Effector memory CD8-positive, alpha-beta T cell (primary cell): Measurements from ENCODE around the gene GAGE13.
"Not testable (repeated sequence)": the region's sequence is repeated elsewhere in the genome, so short reads cannot be mapped to it uniquely, and the experiment has no call there.

ENCODE experiments used
- ATAC-seq: fragments of 150-1000 bp; cut with Tn5 transposase; replicated peaks from 2 replicates; pipeline ENCODE4 v1.10.0; 2021; ENCODE audit warnings: mild to moderate bottlenecking, moderate library complexity
- DNase-seq, 3 experiments: peaks; one replicate each; pipeline ENCODE4 v3.0.0; 2021
- H3K27ac Mint-ChIP-seq, 2 donors: one replicate each; pipeline ENCODE4 v1.8.0; 2022; ENCODE audit warnings: mild to moderate bottlenecking in 2 of 2, mixed read lengths in 2 of 2, moderate library complexity in 2 of 2
- H3K27me3 Mint-ChIP-seq, 2 donors: one replicate each; pipeline ENCODE4 v1.8.0; 2022; ENCODE audit warnings: mixed read lengths in 2 of 2
- H3K36me3 Mint-ChIP-seq: one replicate; pipeline ENCODE4 v1.8.0; 2022; ENCODE audit warnings: mild to moderate bottlenecking, moderate library complexity, mixed read lengths; ENCODE audit not compliant: insufficient read depth
- H3K4me1 Mint-ChIP-seq, 2 donors: one replicate each; pipeline ENCODE4 v1.8.0; 2022; ENCODE audit warnings: low read depth in 2 of 2, mixed read lengths in 2 of 2
- H3K4me3 Mint-ChIP-seq, 2 donors: one replicate each; pipeline ENCODE4 v1.8.0; 2022; ENCODE audit warnings: mild to moderate bottlenecking in 2 of 2, mixed read lengths in 2 of 2, moderate library complexity in 2 of 2
- H3K9me3 Mint-ChIP-seq, 2 donors: one replicate each; pipeline ENCODE4 v1.8.0; 2022; ENCODE audit warnings: mixed read lengths in 2 of 2
- total RNA-seq, 9 experiments: gene quantifications; one replicate each; lab custom pipeline; 2026; lab: John Stamatoyannopoulos, UW

Gene GAGE13
- total RNA-seq = 0 reads per million in 9 experiments

- H3K36me3 Mint-ChIP-seq, H3K9me3 Mint-ChIP-seq, ATAC-seq, DNase-seq, H3K27me3 Mint-ChIP-seq, H3K4me3 Mint-ChIP-seq, H3K27ac Mint-ChIP-seq, H3K4me1 Mint-ChIP-seq: not testable (repeated sequence)
These were observed at the start of gene GAGE13 for GRCh38 chrX:49331282-49331681. Gene GAGE13 (plus strand): TSS chrX:49331582. CDS start chrX:49332738, 1,156 bp downstream.

GRCh38 chrX:49282647-49283011 lies 48.8 kb upstream of the GAGE13 start:
- Mint-ChIP-seq H3K4me3 (no peak overlapping the region), H3K27ac (peak overlapping the region in 1 of 2 donors; percentile 19), H3K27me3 (no peaks in the 10 kb centered on the region), H3K9me3 (no peaks in the 10 kb centered on the region), H3K4me1 (peaks cover 13 to 16% of the 10 kb centered on the region in 2 donors), H3K36me3 (peaks cover 11% of the 10 kb centered on the region)
- no peak for ATAC-seq
- DNase-seq = no peak

- no peaks in the 10 kb centered on the region for H3K9me3 Mint-ChIP-seq
- no peaks in the 10 kb centered on the region for H3K27me3 Mint-ChIP-seq
- no peak overlapping the region for H3K4me3 Mint-ChIP-seq
- peaks cover 14 to 23% of the 10 kb centered on the region in 2 donors for H3K4me1 Mint-ChIP-seq
- no peak overlapping the region for H3K27ac Mint-ChIP-seq
- peaks cover 11% of the 10 kb centered on the region for H3K36me3 Mint-ChIP-seq
- no peak for ATAC-seq
- DNase-seq = no peak
These were observed 47.2 kb upstream of the GAGE13 start for GRCh38 chrX:49284212-49284611.

- Mint-ChIP-seq H3K27ac (no peak overlapping the region), H3K9me3 (no peaks in the 10 kb centered on the region), H3K4me1 (peaks cover 14 to 20% of the 10 kb centered on the region in 2 donors), H3K4me3 (no peak overlapping the region), H3K27me3 (no peaks in the 10 kb centered on the region), H3K36me3 (peaks cover 11% of the 10 kb centered on the region)
- ATAC-seq (no peak), DNase-seq (no peak)
These were observed 45.2 kb upstream of the GAGE13 start for GRCh38 chrX:49286136-49286535.

GRCh38 chrX:49286581-49286980 lies 44.8 kb upstream of the GAGE13 start:
- DNase-seq (no peak), ATAC-seq (no peak)
- peaks cover 11% of the 10 kb centered on the region for H3K36me3 Mint-ChIP-seq
- peaks cover 14 to 20% of the 10 kb centered on the region in 2 donors for H3K4me1 Mint-ChIP-seq
- H3K4me3 Mint-ChIP-seq = no peak overlapping the region
- no peaks in the 10 kb centered on the region for H3K27me3 Mint-ChIP-seq
- no peaks in the 10 kb centered on the region for H3K9me3 Mint-ChIP-seq
- H3K27ac Mint-ChIP-seq = peak overlapping the region; percentile 20 to 56

GRCh38 chrX:49287665-49288064 lies 43.7 kb upstream of the GAGE13 start:
- Mint-ChIP-seq H3K27ac (peak overlapping the region in 1 of 2 donors; percentile 75), H3K36me3 (peaks cover 8% of the 10 kb centered on the region), H3K9me3 (no peaks in the 10 kb centered on the region), H3K4me3 (no peak overlapping the region), H3K4me1 (peaks cover 20 to 24% of the 10 kb centered on the region in 2 donors), H3K27me3 (no peaks in the 10 kb centered on the region)
- DNase-seq = no peak
- no peak for ATAC-seq

GRCh38 chrX:49290215-49290614 lies 41.2 kb upstream of the GAGE13 start:
- H3K9me3 Mint-ChIP-seq = no peaks in the 10 kb centered on the region
- H3K36me3 Mint-ChIP-seq = peaks cover 3% of the 10 kb centered on the region
- no peak overlapping the region for H3K4me3 Mint-ChIP-seq
- DNase-seq (no peak), ATAC-seq (no peak)
- no peaks in the 10 kb centered on the region for H3K27me3 Mint-ChIP-seq
- peaks cover 20 to 26% of the 10 kb centered on the region in 2 donors for H3K4me1 Mint-ChIP-seq
- no peak overlapping the region for H3K27ac Mint-ChIP-seq

GRCh38 chrX:49291615-49292337 lies 39.6 kb upstream of the GAGE13 start:
- Mint-ChIP-seq H3K27ac (peak overlapping the region in 1 of 2 donors; percentile 74), H3K36me3 (no peaks in the 10 kb centered on the region), H3K4me1 (peaks cover 20 to 26% of the 10 kb centered on the region in 2 donors), H3K4me3 (peak overlapping the region in 1 of 2 donors; percentile 33), H3K9me3 (no peaks in the 10 kb centered on the region), H3K27me3 (no peaks in the 10 kb centered on the region)
- ATAC-seq (peak; percentile 81), DNase-seq (peak; percentile 56 to 69 (median 60))

- ATAC-seq (no peak), DNase-seq (no peak)
- Mint-ChIP-seq H3K4me1 (peaks cover 18 to 20% of the 10 kb centered on the region in 2 donors), H3K27me3 (no peaks in the 10 kb centered on the region), H3K4me3 (peak overlapping the region in 1 of 2 donors; percentile 33), H3K36me3 (no peaks in the 10 kb centered on the region), H3K27ac (peak overlapping the region in 1 of 2 donors; percentile 74), H3K9me3 (no peaks in the 10 kb centered on the region)
These were observed 38.7 kb upstream of the GAGE13 start for GRCh38 chrX:49292400-49293362.

GRCh38 chrX:49299293-49299692 lies 32.1 kb upstream of the GAGE13 start:
- not testable (repeated sequence) for H3K4me3 Mint-ChIP-seq, ATAC-seq, H3K36me3 Mint-ChIP-seq, H3K9me3 Mint-ChIP-seq, H3K27me3 Mint-ChIP-seq, DNase-seq, H3K4me1 Mint-ChIP-seq, H3K27ac Mint-ChIP-seq

- ATAC-seq (no peak), DNase-seq (no peak)
- Mint-ChIP-seq H3K27me3 (no peaks in the 10 kb centered on the region), H3K4me1 (no peaks in the 10 kb centered on the region), H3K27ac (no peak overlapping the region), H3K36me3 (peaks cover 2% of the 10 kb centered on the region), H3K4me3 (no peak overlapping the region), H3K9me3 (no peaks in the 10 kb centered on the region)
These were observed 30.7 kb upstream of the GAGE13 start for GRCh38 chrX:49300703-49301102.

GRCh38 chrX:49303346-49303745 lies 28.0 kb upstream of the GAGE13 start, which contains the start of gene GAGE10:
Gene GAGE10 (plus strand): TSS chrX:49303646. CDS start chrX:49304860, 1,214 bp downstream.
- no peaks in the 10 kb centered on the region for H3K9me3 Mint-ChIP-seq
- no peak within 1 kb of the TSS for H3K4me3 Mint-ChIP-seq
- H3K36me3 Mint-ChIP-seq = peaks cover 2% of the 10 kb centered on the region
- peaks cover 1 to 2% of the 10 kb centered on the region in 2 donors for H3K4me1 Mint-ChIP-seq
- DNase-seq (no peak), ATAC-seq (no peak)
- no peaks in the 10 kb centered on the region for H3K27me3 Mint-ChIP-seq
- H3K27ac Mint-ChIP-seq = no peak within 1 kb of the TSS

GRCh38 chrX:49307775-49308174 lies 23.6 kb upstream of the GAGE13 start:
- not testable (repeated sequence) for H3K4me3 Mint-ChIP-seq, H3K27ac Mint-ChIP-seq
- peaks cover 21% of the 10 kb centered on the region in 2 donors for H3K4me1 Mint-ChIP-seq

More at GRCh38 chrX:49307775-49308174, 23.6 kb upstream of the GAGE13 start:
- not testable (repeated sequence) for H3K36me3 Mint-ChIP-seq, H3K9me3 Mint-ChIP-seq, DNase-seq, H3K27me3 Mint-ChIP-seq, ATAC-seq
